Measurements from ENCODE around the gene FAM47E.

Gene FAM47E

DNA sequence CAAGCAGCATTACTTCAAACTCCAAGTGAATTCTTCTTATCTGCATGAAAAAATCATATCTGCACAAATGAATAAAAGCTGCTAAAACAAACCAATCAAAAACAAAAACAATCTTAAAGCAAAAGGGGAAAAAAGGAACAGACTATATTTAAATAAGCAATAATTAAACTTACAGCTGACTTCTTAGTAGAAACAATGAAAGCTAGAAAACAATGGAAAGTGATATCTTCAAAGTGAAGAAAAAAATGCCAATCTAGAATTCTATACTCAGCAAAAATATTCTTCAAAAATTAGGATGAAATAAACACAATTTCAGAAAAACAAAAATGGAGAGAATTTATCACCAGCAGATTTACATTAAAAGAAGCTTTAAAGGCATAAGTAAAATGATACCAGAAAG, 75.0 kb downstream of the FAM47E start:
- no peak overlapping the region for H3K4me3 ChIP-seq (IDR thresholded peaks at IDR 0.05; ENCODE audit: insufficient read depth, low read depth, low read length)
- H3K36me3 ChIP-seq (ENCODE audit: insufficient read depth), result no peaks in the 10 kb centered on the region
- no peaks in the 10 kb centered on the region for H3K4me1 ChIP-seq (ENCODE audit: low read depth, poor library complexity, severe bottlenecking)
- TF ChIP-seq, protein P1, sequence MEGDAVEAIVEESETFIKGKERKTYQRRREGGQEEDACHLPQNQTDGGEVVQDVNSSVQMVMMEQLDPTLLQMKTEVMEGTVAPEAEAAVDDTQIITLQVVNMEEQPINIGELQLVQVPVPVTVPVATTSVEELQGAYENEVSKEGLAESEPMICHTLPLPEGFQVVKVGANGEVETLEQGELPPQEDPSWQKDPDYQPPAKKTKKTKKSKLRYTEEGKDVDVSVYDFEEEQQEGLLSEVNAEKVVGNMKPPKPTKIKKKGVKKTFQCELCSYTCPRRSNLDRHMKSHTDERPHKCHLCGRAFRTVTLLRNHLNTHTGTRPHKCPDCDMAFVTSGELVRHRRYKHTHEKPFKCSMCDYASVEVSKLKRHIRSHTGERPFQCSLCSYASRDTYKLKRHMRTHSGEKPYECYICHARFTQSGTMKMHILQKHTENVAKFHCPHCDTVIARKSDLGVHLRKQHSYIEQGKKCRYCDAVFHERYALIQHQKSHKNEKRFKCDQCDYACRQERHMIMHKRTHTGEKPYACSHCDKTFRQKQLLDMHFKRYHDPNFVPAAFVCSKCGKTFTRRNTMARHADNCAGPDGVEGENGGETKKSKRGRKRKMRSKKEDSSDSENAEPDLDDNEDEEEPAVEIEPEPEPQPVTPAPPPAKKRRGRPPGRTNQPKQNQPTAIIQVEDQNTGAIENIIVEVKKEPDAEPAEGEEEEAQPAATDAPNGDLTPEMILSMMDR (conservative IDR thresholded peaks at IDR 0.05; ENCODE audit: low read depth, low read length), result no peak
- H3K4me2 ChIP-seq, result no peak overlapping the region
- H4K20me1 ChIP-seq (ENCODE audit: insufficient read depth), result no peaks in the 10 kb centered on the region
- no peaks in the 10 kb centered on the region for H3K27me3 ChIP-seq (ENCODE audit: insufficient read depth, low read depth)
- H3K79me2 ChIP-seq (ENCODE audit: insufficient read depth, low read depth), result no peaks in the 10 kb centered on the region
- no peak overlapping the region for H3K9ac ChIP-seq
- H3K27ac ChIP-seq, result no peak overlapping the region
- H2AFZ ChIP-seq (ENCODE audit: low read depth), result no peak overlapping the region

All from KMS-11 (cell line).